ENCODE data around the gene HIP1R.

HIP1R gene

GRCh38 chr12:122819209-122819785, 16.0 kb upstream of the HIP1R start:
- Mint-ChIP-seq H3K27ac (no peak overlapping the region), H3K36me3 (no peaks in the 10 kb centered on the region), H3K27me3 (no peaks in the 10 kb centered on the region), H3K9me3 (no peaks in the 10 kb centered on the region), H3K4me3 (no peak overlapping the region), H3K4me1 (peaks cover 37% of the 10 kb centered on the region)
- DNase-seq (ENCODE audit: low spot score in 2 of 2) (no peak), ATAC-seq (ENCODE audit: low read depth) (no peak)

GRCh38 chr12:122820138-122820537, 15.1 kb upstream of the HIP1R start:
- H3K4me1 Mint-ChIP-seq, result peaks cover 33% of the 10 kb centered on the region
- peak overlapping the region; percentile 74 for H3K4me3 Mint-ChIP-seq
- DNase-seq (ENCODE audit: low spot score in 2 of 2), result no peak
- H3K27ac Mint-ChIP-seq, result peak overlapping the region; percentile 40
- H3K9me3 Mint-ChIP-seq, result no peaks in the 10 kb centered on the region
- H3K27me3 Mint-ChIP-seq, result no peaks in the 10 kb centered on the region
- ATAC-seq (ENCODE audit: low read depth), result no peak
- no peaks in the 10 kb centered on the region for H3K36me3 Mint-ChIP-seq

GRCh38 chr12:122820838-122821271, 14.4 kb upstream of the HIP1R start:
- H3K27ac Mint-ChIP-seq, result peak overlapping the region; percentile 40
- no peaks in the 10 kb centered on the region for H3K27me3 Mint-ChIP-seq
- H3K4me3 Mint-ChIP-seq, result peak overlapping the region; percentile 74
- DNase-seq (ENCODE audit: low spot score in 2 of 2), result peak; percentile 35 to 42
- peaks cover 31% of the 10 kb centered on the region for H3K4me1 Mint-ChIP-seq
- H3K36me3 Mint-ChIP-seq, result no peaks in the 10 kb centered on the region
- peak; percentile 91 for ATAC-seq (ENCODE audit: low read depth)
- no peaks in the 10 kb centered on the region for H3K9me3 Mint-ChIP-seq

GRCh38 chr12:122823429-122823828, 11.8 kb upstream of the HIP1R start:
- Mint-ChIP-seq H3K4me1 (peaks cover 31% of the 10 kb centered on the region), H3K27me3 (peaks cover 2% of the 10 kb centered on the region), H3K9me3 (no peaks in the 10 kb centered on the region), H3K27ac (no peak overlapping the region), H3K36me3 (no peaks in the 10 kb centered on the region), H3K4me3 (no peak overlapping the region)
- no peak for ATAC-seq (ENCODE audit: low read depth)
- no peak for DNase-seq (ENCODE audit: low spot score in 2 of 2)

DNA sequence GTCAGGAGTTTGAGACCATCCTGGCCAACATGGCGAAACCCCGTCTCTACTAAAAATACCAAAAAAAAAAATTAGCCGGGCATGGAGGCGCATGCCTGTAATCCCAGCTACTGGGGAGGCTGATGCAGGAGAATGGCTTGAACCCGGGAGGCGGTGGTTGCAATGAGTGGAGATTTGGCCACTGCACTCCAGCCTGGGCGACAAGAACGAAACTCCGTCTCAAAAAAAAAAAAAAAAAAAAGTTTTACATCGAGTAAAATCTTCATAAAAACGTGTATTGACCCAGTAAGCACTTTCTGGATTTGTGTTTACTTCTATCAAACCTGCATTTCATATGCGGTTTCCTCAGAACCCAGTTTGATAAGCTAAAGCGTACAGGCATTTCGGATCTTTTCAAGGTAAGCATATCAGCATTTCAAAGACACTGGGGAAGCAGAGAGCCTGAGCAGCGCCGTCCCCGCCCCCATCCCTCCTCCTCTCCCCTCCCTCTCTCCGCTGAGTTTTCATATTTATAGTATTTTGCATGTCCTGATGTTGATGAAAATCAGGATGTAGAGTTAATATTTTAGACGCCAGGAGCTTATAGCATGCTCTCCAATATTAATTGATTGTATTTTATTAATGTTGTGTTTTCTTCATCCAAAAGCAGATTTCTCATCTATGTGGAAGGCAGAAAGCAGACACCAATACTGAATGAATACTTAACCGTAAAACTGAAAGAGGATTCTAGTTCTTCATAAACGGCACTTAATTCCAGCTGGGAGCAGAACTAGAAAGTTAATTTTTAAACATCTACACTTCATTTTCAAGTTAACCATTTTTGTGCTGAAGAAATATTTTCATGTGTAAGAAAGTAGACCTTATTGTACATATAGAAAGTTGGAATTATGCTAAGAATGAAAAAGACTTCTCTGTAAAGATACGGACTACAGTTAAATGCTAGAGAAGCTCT, 9.2 kb upstream of the HIP1R start:
- peaks cover 22% of the 10 kb centered on the region for H3K4me1 Mint-ChIP-seq
- no peaks in the 10 kb centered on the region for H3K9me3 Mint-ChIP-seq
- no peak overlapping the region for H3K27ac Mint-ChIP-seq
- H3K4me3 Mint-ChIP-seq, result peak overlapping the region; percentile 37
- DNase-seq (ENCODE audit: low spot score in 2 of 2), result no peak
- peaks cover 2% of the 10 kb centered on the region for H3K27me3 Mint-ChIP-seq
- no peaks in the 10 kb centered on the region for H3K36me3 Mint-ChIP-seq
- ATAC-seq (ENCODE audit: low read depth), result peak; percentile 60

DNA sequence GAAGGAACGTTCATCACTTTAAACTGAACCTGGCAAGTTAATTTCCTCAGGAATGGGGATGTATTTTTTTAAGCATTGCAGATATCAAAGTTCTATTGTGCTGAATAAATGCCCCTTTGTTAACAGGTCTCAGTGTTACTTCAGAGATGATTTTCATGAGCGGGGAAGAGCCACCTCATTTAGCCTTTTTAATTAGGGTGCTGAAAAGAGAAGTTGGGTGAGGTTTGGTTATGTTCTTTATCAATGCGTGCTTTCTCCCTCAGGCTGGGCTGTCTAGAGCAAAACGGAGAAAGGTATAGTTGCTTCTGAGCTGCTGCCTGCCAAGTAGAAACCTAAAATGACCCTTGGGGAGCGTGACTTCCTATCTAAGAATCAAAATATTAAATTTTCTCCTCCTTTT, 8.0 kb upstream of the HIP1R start:
- peaks cover 16% of the 10 kb centered on the region for H3K4me1 Mint-ChIP-seq
- no peaks in the 10 kb centered on the region for H3K36me3 Mint-ChIP-seq
- ATAC-seq (ENCODE audit: low read depth) (peak; percentile 34), DNase-seq (ENCODE audit: low spot score in 2 of 2) (no peak)
- H3K4me3 Mint-ChIP-seq, result no peak overlapping the region
- H3K27ac Mint-ChIP-seq, result no peak overlapping the region
- peaks cover 2% of the 10 kb centered on the region for H3K27me3 Mint-ChIP-seq
- H3K9me3 Mint-ChIP-seq, result no peaks in the 10 kb centered on the region

GRCh38 chr12:122830517-122831214, 4.6 kb upstream of the HIP1R start:
- H3K36me3 Mint-ChIP-seq, result no peaks in the 10 kb centered on the region
- H3K4me3 Mint-ChIP-seq, result no peak overlapping the region
- H3K27ac Mint-ChIP-seq, result no peak overlapping the region
- ATAC-seq (ENCODE audit: low read depth) (no peak), DNase-seq (ENCODE audit: low spot score in 2 of 2) (no peak)
- peaks cover 2% of the 10 kb centered on the region for H3K27me3 Mint-ChIP-seq
- no peaks in the 10 kb centered on the region for H3K9me3 Mint-ChIP-seq
- H3K4me1 Mint-ChIP-seq, result peaks cover 15% of the 10 kb centered on the region

DNA sequence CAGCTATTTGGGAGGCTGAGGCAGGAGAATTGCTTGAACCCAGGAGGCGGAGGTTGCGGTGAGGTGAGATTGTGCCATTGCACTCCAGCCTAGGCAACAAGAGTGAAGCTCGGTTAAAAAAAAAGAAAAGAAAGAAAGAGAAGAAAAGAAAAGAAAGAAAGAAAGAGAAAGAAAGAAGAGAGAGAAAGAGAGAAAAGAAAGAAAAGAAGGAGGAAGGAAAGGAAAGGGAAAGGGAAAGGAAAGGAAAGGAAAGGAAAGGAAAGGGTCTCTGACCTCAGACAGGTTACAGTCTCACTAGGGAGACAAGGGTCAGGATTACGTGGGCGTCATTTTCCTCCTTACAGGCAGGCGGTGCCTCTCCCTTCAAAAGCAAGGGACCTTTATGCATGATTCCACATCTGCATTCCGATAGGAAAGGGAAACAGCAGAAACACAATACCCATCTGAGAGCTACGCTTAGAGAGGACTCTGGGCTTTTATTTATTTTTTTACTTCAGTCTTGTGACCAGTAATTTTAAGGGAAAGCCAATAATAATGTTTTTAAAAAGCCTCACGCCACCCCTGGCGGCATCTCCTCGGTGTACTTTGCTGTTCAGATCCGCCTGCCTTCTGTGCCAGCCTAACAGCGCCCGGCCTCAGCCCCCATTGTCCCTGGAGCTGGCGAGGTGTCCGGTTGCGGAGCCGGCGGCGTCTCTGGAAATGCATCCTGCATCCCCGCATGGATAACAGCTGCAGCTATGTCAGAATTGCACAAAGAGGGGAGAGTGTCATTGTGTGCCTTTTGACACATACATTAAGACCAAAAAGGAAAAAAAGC, 945 bp upstream of the HIP1R start:
- ATAC-seq (ENCODE audit: low read depth), result peak; percentile 30
- Mint-ChIP-seq H3K36me3 (peaks cover 11% of the 10 kb centered on the region), H3K4me3 (peak overlapping the region; percentile 96), H3K27ac (peak overlapping the region; percentile 88), H3K27me3 (no peaks in the 10 kb centered on the region), H3K4me1 (peaks cover 39% of the 10 kb centered on the region), H3K9me3 (no peaks in the 10 kb centered on the region)
- no peak for DNase-seq (ENCODE audit: low spot score in 2 of 2)

DNA sequence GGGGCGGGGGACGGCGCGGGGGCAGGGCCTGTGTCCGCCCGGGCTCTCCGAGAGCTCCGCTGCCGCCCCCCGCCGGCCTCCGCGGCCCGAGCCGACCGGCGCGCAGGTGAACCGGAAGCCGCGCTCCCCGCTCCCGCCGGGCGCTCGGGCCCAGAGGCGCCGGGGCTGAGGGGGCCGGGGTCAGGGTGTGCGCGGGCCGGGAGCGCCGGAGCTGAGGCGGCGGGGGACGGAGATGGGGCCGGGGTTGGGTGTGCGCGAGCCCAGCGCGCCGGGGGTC, 431 bp downstream of the HIP1R start:
- Mint-ChIP-seq H3K4me1 (peaks cover 44% of the 10 kb centered on the region), H3K9me3 (no peaks in the 10 kb centered on the region), H3K27ac (no peak overlapping the region), H3K36me3 (peaks cover 11% of the 10 kb centered on the region), H3K4me3 (peak overlapping the region; percentile 100), H3K27me3 (no peaks in the 10 kb centered on the region)
- DNase-seq (ENCODE audit: low spot score in 2 of 2), result peak in 1 of 2 donors; percentile 32
- ATAC-seq (ENCODE audit: low read depth), result peak; percentile 42

- peaks cover 46% of the 10 kb centered on the region for H3K4me1 Mint-ChIP-seq
- H3K9me3 Mint-ChIP-seq, result no peaks in the 10 kb centered on the region
- ATAC-seq (ENCODE audit: low read depth) (peak; percentile 70), DNase-seq (ENCODE audit: low spot score in 2 of 2) (peak; percentile 50 to 55)
- peaks cover 11% of the 10 kb centered on the region for H3K36me3 Mint-ChIP-seq
- H3K27me3 Mint-ChIP-seq, result no peaks in the 10 kb centered on the region
- peak overlapping the region; percentile 96 for H3K27ac Mint-ChIP-seq
- peak overlapping the region; percentile 100 for H3K4me3 Mint-ChIP-seq
Measured at GRCh38 chr12:122836027-122836921, 1.0 kb downstream of the HIP1R start.

DNA sequence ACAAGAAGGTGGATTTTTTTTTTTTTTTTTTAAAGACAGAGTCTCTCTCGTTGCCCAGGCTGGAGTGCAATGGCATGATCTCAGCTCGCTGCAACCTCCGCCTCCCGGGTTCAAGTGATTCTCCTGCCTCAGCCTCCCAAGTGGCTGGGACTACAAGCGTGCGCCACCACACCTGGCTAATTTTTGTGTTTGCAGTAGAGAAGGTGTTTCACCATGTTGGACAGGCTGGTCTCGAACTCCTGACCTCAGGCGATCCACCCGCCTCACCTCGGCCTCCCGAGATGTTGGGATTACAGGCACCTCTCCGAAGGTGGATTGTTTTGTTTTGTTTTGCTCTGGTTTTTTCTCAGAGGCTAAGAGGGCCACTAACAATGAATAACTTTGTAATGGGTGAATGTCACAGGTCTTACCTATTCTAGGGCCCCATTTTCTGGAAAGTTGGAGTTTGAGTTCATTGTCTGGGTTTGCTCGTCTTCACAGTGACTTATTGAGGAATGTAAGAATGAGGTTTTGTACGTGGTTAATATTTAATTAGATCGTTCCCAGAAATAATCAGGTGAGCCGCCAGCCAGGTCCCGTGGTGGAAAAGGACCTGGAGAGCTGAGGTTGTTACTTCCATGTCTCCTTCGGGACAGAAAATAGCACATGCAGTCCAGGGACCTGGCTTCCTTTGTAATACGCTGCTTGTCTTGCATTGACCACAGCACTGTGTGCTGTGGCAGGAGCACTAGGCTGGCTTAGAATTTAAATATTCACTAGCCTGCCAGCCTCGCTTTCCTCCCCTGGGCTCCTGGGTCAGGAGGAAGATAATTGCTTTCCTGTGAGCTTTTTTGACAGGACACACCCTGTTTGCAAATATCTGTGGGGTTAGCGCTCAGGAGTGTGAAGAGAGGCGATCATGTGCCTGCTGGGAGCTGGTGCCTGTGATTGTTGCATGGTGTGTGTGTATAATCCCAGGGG, 2.3 kb downstream of the HIP1R start:
- no peak for DNase-seq (ENCODE audit: low spot score in 2 of 2)
- no peaks in the 10 kb centered on the region for H3K27me3 Mint-ChIP-seq
- H3K27ac Mint-ChIP-seq, result peak overlapping the region; percentile 96
- H3K9me3 Mint-ChIP-seq, result no peaks in the 10 kb centered on the region
- H3K4me1 Mint-ChIP-seq, result peaks cover 56% of the 10 kb centered on the region
- peaks cover 11% of the 10 kb centered on the region for H3K36me3 Mint-ChIP-seq
- ATAC-seq (ENCODE audit: low read depth), result no peak
- peak overlapping the region; percentile 100 for H3K4me3 Mint-ChIP-seq

- Mint-ChIP-seq H3K4me3 (peak overlapping the region; percentile 39), H3K9me3 (no peaks in the 10 kb centered on the region), H3K4me1 (peaks cover 60% of the 10 kb centered on the region), H3K27me3 (no peaks in the 10 kb centered on the region), H3K36me3 (peaks cover 11% of the 10 kb centered on the region), H3K27ac (peak overlapping the region; percentile 96)
- ATAC-seq (ENCODE audit: low read depth), result no peak
- DNase-seq (ENCODE audit: low spot score in 2 of 2), result no peak
Measured at GRCh38 chr12:122838841-122839240, 3.6 kb downstream of the HIP1R start.
